Neural progenitor cell (in vitro differentiated cells): ENCODE results near the gene VWA5A.

ENCODE experiments used
- EZH2 ChIP-seq: fragments of 200-600 bp; sonication (generic); IDR thresholded peaks from 2 replicates; pipeline ENCODE4 v1.6.1; 2017; ENCODE audit warnings: antibody characterized with exemption, mild to moderate bottlenecking, moderate library complexity
- EZH2phosphoT487 ChIP-seq: fragments of 200-600 bp; sonication (generic); IDR thresholded peaks from 2 replicates; pipeline ENCODE4 v1.6.1; 2017; ENCODE audit warnings: antibody characterized with exemption
- TF ChIP-seq, protein P1 (sequence below): fragments of 200-600 bp; sonication (generic); IDR thresholded peaks from 2 replicates; pipeline ENCODE4 v1.5.1; 2017; ENCODE audit warnings: antibody characterized with exemption, mild to moderate bottlenecking

DNA sequence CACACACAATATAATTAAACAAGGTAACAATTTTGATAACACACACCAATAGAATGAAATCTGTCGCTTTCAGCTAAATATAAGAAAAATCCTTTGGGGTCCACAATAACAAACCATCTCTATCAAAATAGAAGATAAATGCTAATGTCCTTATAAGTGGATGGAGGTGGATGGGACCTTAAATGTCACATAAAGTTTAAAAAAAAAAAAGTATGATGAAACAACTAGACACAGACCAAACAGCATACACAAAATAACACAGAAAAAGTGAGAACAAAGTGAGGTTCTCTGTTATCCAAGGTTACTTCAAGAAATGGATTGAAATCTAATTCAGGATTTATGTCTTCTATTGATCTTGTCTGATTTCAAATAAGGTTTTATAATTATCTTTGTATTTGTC is 57.3 kb downstream of the VWA5A start:
- TF ChIP-seq, protein P1, sequence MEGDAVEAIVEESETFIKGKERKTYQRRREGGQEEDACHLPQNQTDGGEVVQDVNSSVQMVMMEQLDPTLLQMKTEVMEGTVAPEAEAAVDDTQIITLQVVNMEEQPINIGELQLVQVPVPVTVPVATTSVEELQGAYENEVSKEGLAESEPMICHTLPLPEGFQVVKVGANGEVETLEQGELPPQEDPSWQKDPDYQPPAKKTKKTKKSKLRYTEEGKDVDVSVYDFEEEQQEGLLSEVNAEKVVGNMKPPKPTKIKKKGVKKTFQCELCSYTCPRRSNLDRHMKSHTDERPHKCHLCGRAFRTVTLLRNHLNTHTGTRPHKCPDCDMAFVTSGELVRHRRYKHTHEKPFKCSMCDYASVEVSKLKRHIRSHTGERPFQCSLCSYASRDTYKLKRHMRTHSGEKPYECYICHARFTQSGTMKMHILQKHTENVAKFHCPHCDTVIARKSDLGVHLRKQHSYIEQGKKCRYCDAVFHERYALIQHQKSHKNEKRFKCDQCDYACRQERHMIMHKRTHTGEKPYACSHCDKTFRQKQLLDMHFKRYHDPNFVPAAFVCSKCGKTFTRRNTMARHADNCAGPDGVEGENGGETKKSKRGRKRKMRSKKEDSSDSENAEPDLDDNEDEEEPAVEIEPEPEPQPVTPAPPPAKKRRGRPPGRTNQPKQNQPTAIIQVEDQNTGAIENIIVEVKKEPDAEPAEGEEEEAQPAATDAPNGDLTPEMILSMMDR: no peak
- TF ChIP-seq EZH2phosphoT487 (no peak), EZH2 (no peak)
